Gastroesophageal sphincter (tissue), 3 donors: ENCODE results near the gene THAP11.

Experiments
- CTCF ChIP-seq, 4 experiments: fragments of 200-600 bp in 2 of 4; fragments of 450-650 bp in 2 of 4; sonication (generic) in 1 of 4; IDR thresholded peaks; one replicate each; pipeline ENCODE4 v1.5.1; 2017 to 2019; ENCODE audit warnings: antibody characterized with exemption in 4 of 4, mild to moderate bottlenecking in 2 of 4, moderate library complexity in 2 of 4
- POLR2A ChIP-seq, 2 donors: fragments of 450-650 bp; IDR thresholded peaks; one replicate each; pipeline ENCODE4 v1.6.1; 2017; ENCODE audit warnings: antibody characterized with exemption in 2 of 2, mild to moderate bottlenecking in 2 of 2, moderate library complexity in 1 of 2

GRCh38 chr16:67845291-67846062 lies 3.4 kb downstream of the THAP11 start:
- TF ChIP-seq CTCF (IDR thresholded peaks at IDR 0.05) (no peak), POLR2A (IDR thresholded peaks at IDR 0.05) (no peak)
